HG03139 (cell line): ENCODE results near the gene CHID1.

ENCODE experiments used
- ATAC-seq: cut with Tn5 transposase; IDR thresholded peaks from one replicate; pipeline ENCODE4 v1.9.1; 2021; ENCODE audit not compliant: unreplicated experiment

Gene CHID1

DNA sequence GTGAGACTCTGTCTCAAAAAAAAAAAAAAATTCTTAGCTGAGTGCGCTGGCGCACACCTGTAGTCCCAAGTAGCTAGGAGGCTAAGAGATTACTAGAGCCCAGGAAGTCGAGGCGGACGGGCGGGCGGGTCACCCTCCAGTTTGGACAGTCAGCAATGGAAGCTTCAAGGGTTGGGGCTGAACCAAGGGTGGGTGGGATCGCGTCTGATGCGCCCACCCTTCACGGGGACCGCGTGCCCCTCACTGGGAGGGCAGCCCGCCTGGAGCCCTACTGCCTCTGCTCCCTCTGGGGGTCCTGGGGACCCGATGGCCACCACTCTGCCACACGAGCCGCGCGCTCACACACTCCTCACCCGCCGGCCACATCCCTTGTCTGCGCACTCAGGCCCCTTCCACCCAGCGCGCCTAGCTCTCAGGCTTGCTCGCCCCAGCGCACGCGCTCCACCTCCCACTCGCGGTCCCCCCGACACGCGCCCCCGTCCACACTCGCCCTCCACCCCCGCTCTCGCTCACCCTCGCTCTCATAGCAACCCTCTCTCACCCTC is 494 bp downstream of the CHID1 start:
- ATAC-seq, result no peak

DNA sequence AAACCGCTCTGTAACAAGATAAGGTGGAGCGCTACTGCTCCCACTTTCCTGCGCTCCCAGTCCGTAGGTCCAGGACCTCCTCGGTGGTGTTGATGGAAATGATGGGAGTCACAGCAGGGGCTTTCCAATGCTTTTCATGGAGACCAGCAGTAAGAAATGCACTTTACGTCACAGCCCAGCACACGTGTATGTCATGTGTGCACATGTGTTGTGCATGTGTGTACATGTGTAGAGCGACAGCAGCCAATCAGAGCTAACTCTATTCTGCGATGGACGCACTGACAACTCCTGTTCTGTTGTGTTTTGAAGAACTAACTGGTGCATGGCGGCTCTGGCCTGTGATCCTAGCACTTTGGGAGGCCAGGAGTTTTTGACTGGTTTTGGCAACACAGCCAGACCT is 1.2 kb downstream of the CHID1 start:
- no peak for ATAC-seq

DNA sequence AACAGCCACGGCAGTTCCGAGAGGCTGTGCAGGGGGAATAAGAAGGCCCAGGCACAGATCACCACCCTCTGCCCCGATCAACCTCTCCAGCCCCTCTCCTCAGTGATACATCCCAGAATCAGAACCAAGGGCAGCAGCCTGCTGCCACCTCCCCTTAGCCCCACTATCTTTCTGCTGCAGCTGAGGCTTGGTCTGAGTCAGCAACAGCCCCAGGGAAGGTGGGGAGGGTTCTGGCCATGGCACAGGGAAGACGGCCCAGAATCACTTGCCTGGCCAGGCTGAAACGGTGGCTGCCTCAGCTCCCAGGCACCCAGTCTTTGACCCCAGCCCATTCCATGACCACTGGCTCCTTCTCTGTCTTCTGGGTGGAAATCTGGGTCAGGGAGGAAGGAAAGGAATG is 2.3 kb downstream of the CHID1 start:
- no peak for ATAC-seq

DNA sequence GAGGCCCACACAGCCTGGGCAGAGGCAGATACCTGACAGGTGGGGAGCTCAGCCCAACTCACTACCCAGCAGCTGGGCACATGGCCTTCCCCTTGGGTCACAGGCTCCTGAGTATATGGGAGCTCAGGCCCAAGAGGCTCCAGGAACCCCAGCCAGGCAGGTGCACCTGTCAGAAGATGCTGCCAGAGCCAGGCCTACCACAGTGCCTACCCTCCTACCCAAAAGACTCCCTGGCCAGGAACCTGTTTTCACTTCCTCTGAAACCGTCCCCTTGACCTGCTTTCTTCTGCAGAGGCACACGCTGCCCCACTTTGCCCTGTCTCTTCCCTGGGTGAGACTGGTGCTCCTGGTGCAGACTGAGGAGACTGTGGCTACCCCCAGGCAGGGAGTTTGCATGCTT is 2.9 kb downstream of the CHID1 start:
- no peak for ATAC-seq

DNA sequence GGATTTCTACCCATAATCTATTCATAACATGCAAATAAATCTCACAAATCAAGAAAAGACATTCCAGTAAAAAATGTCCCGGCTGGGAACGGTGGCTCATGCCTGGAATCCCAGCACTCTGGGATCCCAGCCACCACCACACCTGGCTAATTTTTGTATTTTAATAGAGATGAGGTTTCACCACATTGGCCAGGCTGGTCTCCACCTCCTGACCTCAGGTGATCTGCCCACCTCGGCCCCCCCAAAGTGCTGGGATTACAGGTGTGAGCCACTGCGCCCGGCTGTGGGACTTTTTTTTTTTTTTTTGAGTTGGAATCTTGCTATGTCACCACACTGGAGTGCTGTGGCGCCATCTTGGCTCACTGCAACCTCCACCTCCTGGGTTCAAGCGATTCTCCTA is 4.7 kb downstream of the CHID1 start:
- ATAC-seq, result no peak

DNA sequence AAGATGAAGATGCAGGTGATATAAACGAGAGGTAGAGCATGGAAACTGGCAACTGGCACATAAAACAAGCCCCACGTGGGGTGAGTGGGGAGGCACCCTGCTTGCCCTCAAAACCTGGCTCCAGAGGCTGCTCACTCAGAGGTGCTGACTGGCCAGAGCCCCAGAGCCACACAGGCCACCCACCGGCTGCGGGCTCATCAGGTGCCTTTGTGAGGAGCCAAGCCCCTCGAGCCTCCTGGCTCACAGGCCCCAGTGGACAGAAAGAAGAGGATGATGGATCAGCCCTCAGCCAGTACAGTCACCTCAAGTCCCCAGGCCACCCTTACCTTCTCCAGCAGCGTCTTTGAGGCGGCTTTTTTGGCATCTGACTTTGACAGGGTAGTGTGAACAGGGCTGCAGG is 6.2 kb downstream of the CHID1 start:
- no peak for ATAC-seq

DNA sequence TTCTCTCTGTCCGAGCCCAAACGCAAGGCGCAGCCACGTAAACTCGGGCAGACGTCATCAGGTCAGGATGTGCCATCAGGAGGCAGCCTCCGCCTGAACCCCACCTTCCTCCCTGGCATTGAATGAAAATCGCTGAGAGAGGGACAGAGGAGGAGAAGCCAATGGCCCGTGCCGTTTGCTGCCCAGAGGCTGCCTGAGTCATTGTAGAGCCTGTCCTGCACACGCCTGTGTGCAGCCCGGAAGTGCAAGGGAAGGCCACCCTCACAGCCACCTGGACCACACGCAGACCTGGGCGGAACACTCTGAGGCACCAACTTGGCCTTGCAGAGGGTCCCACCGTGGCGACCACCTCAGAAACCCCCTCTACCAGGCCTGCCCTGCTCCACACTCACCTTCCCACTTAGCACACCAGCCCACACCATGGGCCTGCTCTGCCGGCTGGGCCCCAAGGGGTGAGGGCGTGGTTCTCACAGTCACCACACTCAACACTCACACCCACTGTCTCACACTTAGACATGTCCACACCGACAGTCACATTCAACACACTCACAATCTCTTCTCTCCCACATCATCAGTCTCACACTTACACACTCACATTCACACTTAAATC is 9.1 kb downstream of the CHID1 start:
- ATAC-seq, result no peak

DNA sequence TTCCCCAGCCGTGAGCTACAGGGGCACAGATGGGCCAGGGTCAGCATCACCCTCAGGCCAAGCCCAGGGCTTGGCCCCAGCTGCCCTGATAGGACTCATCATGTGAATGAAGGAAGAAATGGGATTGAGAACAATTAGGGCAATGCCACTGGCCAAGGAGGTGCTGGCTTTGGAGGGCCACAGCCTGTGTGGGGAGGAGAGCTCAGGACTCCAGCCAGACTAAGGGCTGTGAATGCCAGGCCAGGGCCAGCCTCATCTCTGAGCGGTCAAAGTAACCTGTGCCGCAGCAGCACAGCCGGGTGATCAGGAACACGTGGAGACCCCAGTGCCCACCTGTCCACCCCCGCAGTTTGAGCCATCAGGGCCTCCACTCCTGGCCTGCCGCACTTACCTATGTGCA is 10.1 kb downstream of the CHID1 start:
- no peak for ATAC-seq

DNA sequence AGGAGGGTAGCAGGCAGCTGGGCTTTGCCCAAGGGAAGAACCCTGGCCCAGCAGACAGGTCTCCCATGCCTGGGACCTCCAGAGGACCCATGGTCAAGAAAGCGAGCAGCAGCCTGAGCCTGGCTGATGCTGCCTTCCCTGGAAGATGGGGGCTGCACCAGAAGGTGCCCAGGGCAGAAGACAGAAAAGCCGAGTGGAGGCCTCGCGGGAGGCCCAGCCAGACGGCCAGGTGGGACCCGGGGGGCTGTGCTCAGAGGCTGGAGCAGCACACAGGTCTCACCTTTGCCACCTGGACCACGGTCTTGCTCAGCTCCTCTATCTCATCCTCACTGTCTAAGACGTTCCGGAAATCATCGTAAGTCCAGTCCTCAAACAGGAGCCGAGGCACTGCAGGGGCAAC is 10.9 kb downstream of the CHID1 start:
- ATAC-seq, result no peak

DNA sequence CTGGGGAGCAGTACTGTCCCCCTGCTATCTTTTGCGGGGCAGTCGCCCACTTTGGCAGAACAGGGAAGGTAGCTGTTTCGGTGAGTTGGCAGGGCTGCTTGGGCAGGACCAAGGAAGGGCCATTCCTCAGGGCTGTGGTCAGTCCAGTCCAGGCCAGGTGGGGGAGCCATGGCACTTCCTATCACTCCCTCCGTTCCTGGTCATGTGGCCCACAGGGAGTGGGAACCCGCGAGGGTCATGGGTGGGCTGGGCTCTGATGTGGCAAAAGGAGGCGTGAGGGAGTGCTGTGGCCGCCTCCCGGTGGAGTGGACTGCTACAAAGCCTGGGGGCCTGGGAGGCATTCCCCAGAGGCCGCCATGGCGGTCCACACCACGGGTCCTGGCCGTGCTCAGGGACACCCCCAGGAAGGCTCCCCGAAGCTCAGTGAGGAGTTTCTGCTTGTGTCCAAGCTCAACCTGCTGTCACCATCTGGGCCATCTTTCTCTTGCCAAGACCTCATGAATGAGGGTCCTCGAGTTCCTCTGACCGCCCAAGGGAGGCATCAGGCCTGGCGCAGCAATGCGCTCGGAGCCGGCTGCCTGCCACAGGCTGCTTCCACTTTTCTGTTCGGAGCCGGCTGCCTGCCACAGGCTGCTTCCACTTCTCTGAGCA is 11.9 kb downstream of the CHID1 start:
- ATAC-seq, result no peak

DNA sequence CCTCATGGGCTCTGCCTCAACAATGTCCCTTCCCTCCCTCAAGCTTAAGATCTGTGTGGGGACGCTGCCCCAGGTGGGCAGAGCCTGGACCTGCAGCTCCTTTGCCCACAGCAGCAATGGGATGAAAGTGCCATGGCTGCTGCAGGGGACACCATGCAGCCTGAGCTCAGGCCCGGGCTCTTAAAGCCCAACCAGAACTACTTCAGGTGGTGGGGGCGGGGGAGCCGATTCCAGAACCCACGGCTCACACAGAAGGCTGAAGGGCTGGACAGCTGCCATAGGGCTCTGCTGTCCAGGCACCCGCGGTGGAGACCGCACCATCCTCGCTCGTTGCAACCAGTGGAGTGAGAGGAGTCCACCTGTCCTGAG is 12.5 kb downstream of the CHID1 start:
- no peak for ATAC-seq

DNA sequence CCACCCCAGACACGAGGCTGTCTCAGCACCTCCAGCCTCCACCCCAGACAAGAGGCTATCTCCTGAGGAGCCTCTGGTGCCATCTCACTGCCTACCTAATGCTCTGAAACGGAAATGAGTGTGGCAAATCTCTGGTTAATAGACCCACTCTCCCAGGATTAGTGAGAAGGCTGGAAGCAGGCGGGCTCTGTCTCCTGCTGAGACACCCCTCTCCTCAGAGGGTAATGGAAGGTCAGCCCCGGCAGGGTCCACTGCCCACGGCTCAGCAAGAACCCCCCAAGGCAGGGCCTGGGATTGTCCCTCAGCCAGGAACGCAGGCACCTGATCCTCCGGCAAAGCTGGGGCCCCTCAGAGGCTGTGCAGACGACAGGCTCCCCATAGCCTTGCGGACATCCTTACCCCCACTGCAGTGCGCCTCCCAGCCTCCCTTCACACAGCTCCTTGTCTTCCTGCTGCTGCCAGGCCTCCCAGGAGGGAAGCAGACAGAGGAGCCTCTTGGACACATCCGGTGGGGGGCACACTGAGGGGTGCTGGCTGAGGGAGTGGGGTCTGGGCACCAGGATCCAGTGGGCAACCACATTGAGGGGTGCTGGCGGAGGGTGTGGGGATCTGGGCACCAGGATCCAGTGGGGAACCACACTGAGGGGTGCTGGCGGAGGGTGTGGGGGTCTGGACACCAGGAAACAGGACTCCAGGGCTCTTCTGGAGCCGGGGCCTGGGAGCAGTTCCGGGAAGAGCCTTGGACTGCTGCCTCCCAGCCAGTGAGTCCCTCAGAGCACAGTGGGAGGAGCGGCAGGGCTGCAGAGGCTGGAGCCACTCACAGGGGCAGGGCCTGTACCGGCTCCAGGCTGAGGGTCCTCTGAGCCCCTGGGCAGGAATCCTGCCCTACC is 13.1 kb downstream of the CHID1 start:
- no peak for ATAC-seq

DNA sequence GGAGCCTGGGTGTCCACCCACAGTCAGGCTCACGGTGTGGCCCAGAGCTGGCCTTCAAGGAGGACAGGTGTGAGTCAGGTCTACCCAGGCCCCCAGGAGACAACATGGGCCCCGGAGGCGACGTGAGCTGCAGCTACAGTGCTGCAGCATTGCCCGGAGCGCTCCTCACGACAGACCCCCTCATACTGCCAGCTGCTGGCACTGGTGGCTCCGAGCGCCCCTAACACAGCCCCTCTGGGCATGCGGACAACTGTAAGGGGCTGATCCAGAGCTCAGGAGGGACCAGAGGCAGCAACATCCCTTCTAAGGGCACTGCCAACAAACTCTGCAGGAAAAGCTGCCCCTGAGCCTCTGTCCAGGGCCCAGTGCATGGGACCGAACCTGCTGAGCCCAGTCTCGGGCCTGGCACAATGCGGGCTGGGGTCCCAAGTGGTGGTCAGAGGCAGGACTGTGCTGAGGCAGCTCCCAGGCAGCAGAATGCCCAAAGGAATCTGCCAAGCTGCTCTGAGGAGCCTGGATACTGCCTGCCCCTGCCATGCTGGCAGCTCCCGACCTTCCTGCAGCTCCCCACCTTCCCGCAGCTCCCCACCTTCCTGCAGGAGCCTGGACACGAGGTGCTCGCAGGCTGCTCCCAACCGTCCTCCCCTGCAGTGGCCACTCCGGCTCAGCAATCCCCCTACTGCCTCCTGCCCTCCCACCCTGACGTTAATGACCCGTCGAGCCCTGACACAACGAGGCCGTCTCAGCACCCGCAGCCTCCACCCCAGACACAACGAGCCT is 15.1 kb downstream of the CHID1 start:
- ATAC-seq, result no peak

DNA sequence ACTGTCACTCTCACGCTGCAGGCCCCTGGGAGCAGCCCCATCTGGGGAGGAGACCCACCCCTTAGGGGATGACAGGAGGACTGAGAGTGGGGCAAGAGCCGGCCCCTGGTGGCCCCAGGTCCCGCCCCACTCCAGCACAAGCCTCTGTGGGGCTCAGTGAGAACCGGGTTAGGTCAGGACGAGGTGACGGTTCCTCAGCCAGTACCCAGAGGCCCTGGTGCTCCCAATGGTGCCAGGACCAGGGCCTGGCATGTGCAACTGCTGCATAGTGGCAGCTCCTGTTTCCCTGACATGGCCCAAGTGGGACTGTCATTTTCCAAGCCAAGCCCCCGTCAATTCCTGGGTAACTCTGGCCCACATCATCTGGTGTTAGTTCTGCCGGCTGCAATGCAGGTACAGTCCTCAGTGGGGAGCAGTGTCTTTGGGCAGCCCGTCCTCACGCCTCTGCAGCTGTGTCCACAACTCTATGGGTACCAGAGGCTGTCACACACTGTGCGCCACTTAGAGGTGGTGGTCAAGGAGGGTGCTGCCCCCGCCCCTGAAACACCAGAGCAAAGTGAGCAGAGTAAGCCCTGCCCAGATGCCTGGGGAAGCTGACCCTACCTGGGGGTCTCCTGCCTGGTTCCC is 15.9 kb downstream of the CHID1 start:
- ATAC-seq, result no peak

DNA sequence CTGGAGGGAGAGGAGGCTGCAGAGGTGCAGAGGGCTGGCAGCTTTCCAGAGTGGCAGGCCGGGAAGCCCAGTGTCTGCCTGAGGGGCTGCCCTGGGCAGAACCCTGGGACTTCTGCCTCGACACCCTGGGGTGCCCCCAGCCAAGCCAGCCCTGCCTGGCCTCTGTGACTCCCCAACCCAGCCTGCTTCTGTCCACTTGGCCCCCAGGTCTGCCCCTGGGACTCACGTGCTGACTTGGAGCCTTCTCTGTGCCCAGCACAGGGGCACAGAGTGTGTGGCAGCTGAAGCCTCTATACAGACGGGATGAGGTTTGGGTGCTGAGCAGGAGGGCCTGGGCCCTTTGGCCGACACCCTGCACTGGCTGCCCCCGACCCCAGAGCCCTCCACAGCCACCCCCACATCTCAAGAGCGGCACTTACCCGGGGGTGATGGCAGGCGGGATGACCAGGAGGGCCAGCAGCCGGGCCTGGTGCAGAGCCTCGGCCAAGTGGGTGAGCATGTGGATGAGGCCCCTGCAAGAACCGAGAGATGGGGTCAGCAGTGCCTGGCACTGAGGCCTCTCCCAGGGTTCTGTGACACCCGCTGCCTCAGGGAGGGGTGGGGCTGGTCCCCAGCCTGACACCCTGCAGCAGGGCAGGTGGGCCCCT is 17.5 kb downstream of the CHID1 start:
- no peak for ATAC-seq

DNA sequence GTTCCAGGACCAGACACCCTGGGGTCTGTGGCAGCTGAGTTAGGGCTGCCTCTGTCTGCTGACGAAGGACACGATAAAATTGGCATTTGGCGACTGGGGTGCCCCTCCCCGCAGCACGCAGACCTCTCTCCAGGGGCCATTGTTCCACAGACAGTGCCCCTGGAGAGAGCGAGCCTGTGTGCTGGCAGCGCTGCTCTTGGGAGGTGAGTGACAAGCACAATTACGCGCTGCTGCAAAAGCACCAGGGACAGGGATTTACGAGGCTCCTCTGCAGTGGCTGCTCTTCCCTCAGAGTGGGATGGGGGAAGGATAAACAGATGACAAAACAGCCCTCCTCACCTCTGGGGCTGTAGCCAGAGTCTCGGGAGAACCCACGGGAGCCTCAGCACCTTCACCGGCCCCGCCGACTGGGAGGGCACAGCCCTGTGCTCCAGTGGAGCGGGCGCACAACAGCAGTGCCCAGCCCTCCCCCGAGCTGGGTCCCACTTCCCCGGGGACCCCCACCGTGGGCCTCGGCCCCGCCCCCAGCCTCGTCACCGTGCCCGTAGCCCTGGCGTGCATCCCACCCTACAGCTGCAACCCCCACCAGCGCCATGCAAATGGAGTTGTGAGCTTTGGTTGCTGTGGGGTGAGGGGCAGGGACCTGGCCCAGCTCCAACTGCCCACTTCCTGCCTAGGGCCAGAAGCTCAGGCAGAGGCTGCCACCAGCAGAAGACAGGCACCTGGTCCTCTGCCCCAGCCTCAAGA is 19.6 kb downstream of the CHID1 start:
- ATAC-seq, result no peak

DNA sequence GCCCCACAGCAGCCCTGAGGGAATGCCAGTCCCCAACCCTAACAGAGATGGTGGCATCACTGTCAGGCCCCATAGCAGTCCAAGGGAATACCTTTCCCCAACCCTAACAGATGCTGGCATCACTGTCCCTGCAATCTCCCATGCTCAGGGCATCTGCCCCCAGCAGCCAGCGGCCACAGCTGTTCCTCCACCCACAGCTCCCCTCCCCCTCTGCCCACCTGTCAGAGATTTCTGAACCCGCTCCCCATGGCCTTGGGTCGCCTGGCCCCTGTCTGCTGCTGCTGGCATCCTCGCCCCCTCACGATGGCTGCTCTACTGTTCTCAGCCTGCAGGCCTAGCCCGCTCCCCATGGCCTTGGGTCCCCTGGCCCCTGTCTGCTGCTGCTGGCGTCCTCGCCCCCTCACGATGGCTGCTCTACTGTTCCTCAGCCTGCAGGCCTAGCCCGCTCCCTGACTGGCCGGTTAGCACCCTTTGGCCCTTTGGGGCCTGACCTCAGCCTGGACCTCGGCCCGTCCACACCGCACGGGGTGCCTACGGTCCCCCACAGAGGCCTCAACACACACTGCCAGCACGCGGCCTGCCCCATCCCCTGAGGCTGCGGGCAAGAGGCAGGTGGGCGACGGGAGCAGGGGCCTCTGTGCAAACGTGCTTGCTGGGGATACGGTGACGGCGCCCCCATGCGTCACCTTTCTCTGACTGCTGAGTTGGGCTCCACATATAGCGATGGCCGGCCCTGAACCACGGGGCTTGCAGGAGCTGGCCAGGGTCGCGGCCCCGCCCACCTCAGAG is 20.7 kb downstream of the CHID1 start:
- ATAC-seq, result no peak

DNA sequence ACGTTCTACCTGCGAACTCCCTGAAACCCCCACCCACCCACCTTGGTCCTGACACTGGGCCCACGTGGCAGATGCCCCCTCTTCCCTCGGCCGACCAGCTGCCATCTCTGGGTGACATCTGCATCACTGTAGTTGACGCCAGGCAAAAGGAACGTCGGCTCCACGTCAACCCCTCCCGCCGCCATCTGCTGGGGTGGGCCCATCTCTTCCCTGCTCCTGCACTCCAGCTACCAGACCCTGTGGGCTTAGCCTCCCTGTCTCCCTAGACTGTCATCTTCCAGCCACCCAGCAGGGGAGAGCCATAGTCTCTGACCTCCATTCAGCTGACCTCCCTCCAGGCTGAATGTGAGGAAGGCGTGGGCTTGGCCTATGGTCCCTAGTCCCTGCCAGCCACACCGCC is 21.4 kb downstream of the CHID1 start:
- ATAC-seq, result no peak
